Esophagus squamous epithelium (tissue), 4 donors: ENCODE measurements around the gene CCDC116.

Experiments
- CTCF ChIP-seq, 6 experiments: fragments of 450-650 bp in 4 of 6; fragments of 200-600 bp in 2 of 6; sonication (generic) in 2 of 6; IDR thresholded peaks; one replicate each; pipeline ENCODE4 v1.5.1; 2016 to 2019; ENCODE audit warnings: antibody characterized with exemption in 6 of 6, mild to moderate bottlenecking in 4 of 6, moderate library complexity in 4 of 6
- POLR2A ChIP-seq, 4 donors: fragments of 450-650 bp; IDR thresholded peaks; one replicate each; pipeline ENCODE4 v1.6.1; 2017; ENCODE audit warnings: antibody characterized with exemption in 4 of 4, mild to moderate bottlenecking in 4 of 4, moderate library complexity in 3 of 4

- no peak for TF ChIP-seq CTCF (IDR thresholded peaks at IDR 0.05)
- no peak for TF ChIP-seq POLR2A (IDR thresholded peaks at IDR 0.05)
Measured at GRCh38 chr22:21682385-21683175, 50.0 kb downstream of the CCDC116 start.
